ENCODE data around the gene CAV2. TPM values are rescaled to one million over a fixed set of nuclear protein-coding genes. Genes with fewer than 3 reads are reported as not detected.

Gene CAV2
- total and polyA plus RNA-seq, 2 of the 8 experiments (the other 6 are each of a cell fraction or from before 2014, with no cell fraction given): 2.8 to 4.7 TPM

GRCh38 chr7:116551692-116552091 lies 52.2 kb downstream of the CAV2 start:
- Histone ChIP-seq H2BK5ac (ENCODE audit: low read depth, low read length) (no peak overlapping the region), H3K79me1 (ENCODE audit: low read depth, low read length) (no peaks in the 10 kb centered on the region), H3K27ac (ENCODE audit: low read depth, low read length) (no peak overlapping the region), H2BK20ac (ENCODE audit: low read length) (no peak overlapping the region), H2BK15ac (ENCODE audit: low read length) (no peak overlapping the region), H2AFZ (ENCODE audit: low read length) (no peak overlapping the region), H2AK5ac (ENCODE audit: low read depth, low read length) (no peak overlapping the region), H3K36me3 (ENCODE audit: control insufficient read depth in 2 of 4, insufficient read depth in 4 of 4, low read length in 3 of 4) (no peaks in the 10 kb centered on the region), H2BK12ac (ENCODE audit: low read depth, low read length) (no peak overlapping the region), H3K56ac (replicated peaks; ENCODE audit: insufficient read length, low read depth, low read length) (no peak overlapping the region), H4K5ac (ENCODE audit: insufficient read length, low read depth, low read length) (no peak overlapping the region), H3K79me2 (ENCODE audit: control insufficient read depth in 1 of 2, insufficient read depth in 2 of 2, low read length in 2 of 2) (no peaks in the 10 kb centered on the region), H3K23ac (ENCODE audit: insufficient read length) (no peak overlapping the region), H3K9ac (replicated peaks in 1 of 4; ENCODE audit: extremely low read depth in 1 of 4, low read depth in 3 of 4, low read length in 3 of 4) (no peak overlapping the region), H3K14ac (ENCODE audit: insufficient read length) (no peak overlapping the region), H3K4ac (replicated peaks; ENCODE audit: insufficient read length, low read depth, low read length) (no peak overlapping the region), H4K8ac (ENCODE audit: extremely low read depth, insufficient read depth, low read length) (no peak overlapping the region), H3K9me3 (ENCODE audit: insufficient read depth in 2 of 2, low read depth in 1 of 2, low read length in 1 of 2) (no peaks in the 10 kb centered on the region), H3K4me1 (replicated peaks in 1 of 4; ENCODE audit: control insufficient read depth in 3 of 4, insufficient read depth in 4 of 4, low read length in 3 of 4) (no peaks in the 10 kb centered on the region), H4K91ac (replicated peaks; ENCODE audit: insufficient read length, low read length) (no peak overlapping the region), H3K27me3 (replicated peaks in 1 of 4; ENCODE audit: control insufficient read depth in 3 of 4, extremely low read depth in 1 of 4, insufficient read depth in 3 of 4, low read length in 3 of 4) (no peaks in the 10 kb centered on the region), H3K4me2 (ENCODE audit: insufficient read depth in 1 of 2, low read depth in 2 of 2, low read length in 2 of 2) (no peak overlapping the region), H3K4me3 (ENCODE audit: extremely low read depth in 1 of 4, insufficient read depth in 2 of 4, low read depth in 3 of 4, low read length in 4 of 4) (no peak overlapping the region), H3K23me2 (ENCODE audit: low read depth, low read length) (no peaks in the 10 kb centered on the region), H2BK120ac (replicated peaks; ENCODE audit: low read depth, low read length) (no peak overlapping the region), H3K18ac (ENCODE audit: extremely low read depth, low read length) (no peak overlapping the region), H4K20me1 (replicated peaks in 1 of 2; ENCODE audit: control insufficient read depth in 1 of 2, insufficient read depth in 2 of 2, low read length in 2 of 2) (no peaks in the 10 kb centered on the region)
- DNase-seq (ENCODE audit: low read depth in 1 of 2, low spot score in 2 of 2) (no peak), FAIRE-seq (no peak)
- POLR2A ChIA-PET (ENCODE audit: partially characterized antibody): no interaction called here
- CTCF ChIA-PET (ENCODE audit: partially characterized antibody): interaction anchor here (0.7 to 1.1 kb wide), 3 partner anchors 40 to 316 kb away, joined by 3 to 4 read pairs (median 3); no protein-coding TSS in a partner anchor
- 84% methylated on average over 5 of the region's 5 CpGs; no CpG with 5 or more reads in 1 of the 2 experiments for WGBS, 2 experiments (ENCODE audit: extremely low coverage in 1 of 2, insufficient coverage in 1 of 2, insufficient read length in 1 of 2, insufficient replicate concordance in 2 of 2, low coverage in 1 of 2, low lambda C conversion rate in 2 of 2, missing lambda C conversion rate in 1 of 2)
- no peak for TF ChIP-seq KDM4A (IDR thresholded peaks at IDR 0.05; ENCODE audit: low read depth, low read length, severe bottlenecking)
- TF ChIP-seq CREB1 (IDR thresholded peaks at IDR 0.05): no peak
- TF ChIP-seq SP4 (IDR thresholded peaks at IDR 0.05; ENCODE audit: low read length): no peak
- no peak for TF ChIP-seq RBBP5 (IDR thresholded peaks at IDR 0.05; ENCODE audit: borderline replicate concordance, low read depth, low read length)
- TF ChIP-seq CTBP2 (IDR thresholded peaks at IDR 0.05; ENCODE audit: borderline replicate concordance, insufficient read depth, insufficient read length, low read length): no peak
- TF ChIP-seq SIRT6 (IDR thresholded peaks at IDR 0.05; ENCODE audit: low read length): no peak
- TF ChIP-seq TEAD4 (IDR thresholded peaks at IDR 0.05; ENCODE audit: low read depth, low read length): no peak
- TF ChIP-seq MAX (IDR thresholded peaks at IDR 0.05): no peak
- TF ChIP-seq JUND (IDR thresholded peaks at IDR 0.05; ENCODE audit: low read length): no peak
- TF ChIP-seq NRF1 (IDR thresholded peaks at IDR 0.05; ENCODE audit: low read depth, low read length): no peak
- TF ChIP-seq BCL11A (IDR thresholded peaks at IDR 0.05; ENCODE audit: low read depth in 2 of 2, low read length in 2 of 2): no peak
- TF ChIP-seq USF2 (IDR thresholded peaks at IDR 0.05; ENCODE audit: low read length): no peak
- TF ChIP-seq SIX5 (IDR thresholded peaks at IDR 0.05; ENCODE audit: low read depth, low read length): no peak
- no peak for TF ChIP-seq CBX8 (IDR thresholded peaks at IDR 0.05; ENCODE audit: borderline replicate concordance, low read depth, low read length)
- TF ChIP-seq POLR2AphosphoS5 (IDR thresholded peaks at IDR 0.05; ENCODE audit: low read depth, low read length): no peak
